ENCODE measurements around the gene ZNF804B.

ZNF804B gene

DNA sequence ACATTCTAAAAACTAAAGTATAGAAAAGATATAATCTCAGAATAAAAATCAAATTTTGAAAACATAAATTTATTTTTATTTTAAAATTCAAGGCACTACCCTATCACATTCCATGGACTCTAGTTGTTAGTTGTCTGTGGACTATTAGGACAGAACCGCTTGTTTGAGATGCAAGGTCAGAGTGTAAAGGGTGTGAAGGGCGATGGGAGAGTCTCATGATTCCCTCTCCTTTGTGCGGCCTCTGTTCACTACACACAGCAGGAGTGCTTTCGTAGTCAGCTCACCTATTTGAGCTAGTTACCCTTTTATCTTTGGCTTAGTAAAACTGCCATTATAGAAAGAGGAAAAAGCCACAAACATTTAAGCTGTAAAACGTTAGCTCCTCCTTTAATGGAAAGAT, 225.8 kb downstream of the ZNF804B start:
- DNase-seq, result no peak

DNA sequence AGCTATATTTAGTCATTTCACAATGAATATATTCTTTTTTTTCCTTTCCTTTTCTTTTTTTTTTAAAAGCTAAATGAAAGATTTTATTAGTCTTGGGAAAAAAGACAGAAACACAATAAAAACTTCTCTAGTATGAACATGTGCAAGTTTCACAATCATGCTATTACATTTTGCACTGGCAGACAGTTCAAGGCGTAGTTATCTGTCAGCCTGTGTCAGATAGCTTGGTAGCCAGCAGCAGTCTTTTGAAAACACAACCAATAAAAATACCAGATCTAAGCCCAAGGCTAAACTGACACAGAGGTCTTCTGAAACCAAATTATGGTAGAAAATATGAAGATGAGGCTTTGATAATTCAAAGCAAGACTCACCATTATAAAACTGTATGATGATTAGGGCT, 241.8 kb downstream of the ZNF804B start:
- DNase-seq, result no peak

DNA sequence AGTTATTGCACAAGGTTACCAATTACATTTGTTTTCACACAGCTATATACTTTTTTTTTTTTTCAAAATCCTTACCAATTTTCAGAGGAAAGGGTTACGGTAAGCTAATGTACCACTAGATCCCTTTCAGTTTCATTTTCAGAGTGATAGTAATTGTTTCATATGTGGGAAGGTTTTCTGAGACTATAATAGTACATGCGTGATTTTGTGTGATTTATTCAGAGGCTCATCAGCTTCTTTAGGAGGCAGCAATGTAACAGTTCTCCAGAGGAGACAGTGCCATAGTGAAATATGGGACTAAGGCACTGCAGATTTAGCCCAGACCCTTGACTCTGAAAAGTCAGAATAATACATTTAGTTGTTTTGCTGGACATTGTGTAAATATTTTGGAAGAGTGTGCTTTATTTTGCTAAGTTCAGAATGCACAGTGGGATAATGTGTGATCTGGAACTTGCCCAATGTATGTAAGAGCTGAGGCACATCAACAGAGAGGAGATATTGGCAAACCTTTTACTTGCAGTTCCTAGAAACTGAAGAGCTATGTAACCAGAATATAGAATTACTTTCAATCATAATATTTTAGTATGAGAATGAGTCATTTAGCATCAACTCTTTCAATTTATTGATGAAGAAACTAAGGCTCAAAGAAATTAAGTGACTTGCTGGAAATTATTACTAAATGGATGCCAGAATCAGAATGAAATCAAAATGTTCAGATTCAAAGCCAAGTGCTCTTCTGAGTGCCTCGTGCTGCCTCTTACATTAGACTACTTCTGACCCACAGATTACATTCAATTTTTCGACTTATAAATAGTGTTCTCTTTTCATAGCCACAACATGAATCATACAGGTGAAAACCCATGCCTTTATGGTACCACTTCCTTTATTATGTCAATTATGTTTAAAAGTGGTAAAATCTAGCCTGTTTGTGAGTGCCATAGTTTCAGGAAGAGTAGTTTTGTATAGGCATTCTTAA, 243.8 kb downstream of the ZNF804B start:
- no peak for DNase-seq

DNA sequence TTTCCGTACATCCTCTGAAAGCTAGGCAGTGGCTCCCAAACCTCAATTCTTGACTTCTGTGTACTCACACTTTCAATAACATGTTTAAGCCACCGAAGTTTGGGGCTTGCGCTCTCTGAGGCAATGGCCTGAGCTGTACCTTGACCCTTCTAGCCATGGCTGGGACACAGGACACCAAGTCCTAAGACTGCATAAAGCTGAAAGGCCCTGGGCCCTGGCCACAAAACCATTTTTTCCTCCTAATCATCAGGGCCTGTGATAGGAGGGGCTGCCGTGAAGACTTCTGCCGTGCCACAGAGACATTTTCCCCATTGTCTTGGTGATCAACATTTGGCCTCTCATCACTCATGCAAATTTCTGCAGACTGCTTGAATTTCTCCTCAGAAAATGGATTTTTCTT, 252.5 kb downstream of the ZNF804B start:
- DNase-seq, result no peak

DNA sequence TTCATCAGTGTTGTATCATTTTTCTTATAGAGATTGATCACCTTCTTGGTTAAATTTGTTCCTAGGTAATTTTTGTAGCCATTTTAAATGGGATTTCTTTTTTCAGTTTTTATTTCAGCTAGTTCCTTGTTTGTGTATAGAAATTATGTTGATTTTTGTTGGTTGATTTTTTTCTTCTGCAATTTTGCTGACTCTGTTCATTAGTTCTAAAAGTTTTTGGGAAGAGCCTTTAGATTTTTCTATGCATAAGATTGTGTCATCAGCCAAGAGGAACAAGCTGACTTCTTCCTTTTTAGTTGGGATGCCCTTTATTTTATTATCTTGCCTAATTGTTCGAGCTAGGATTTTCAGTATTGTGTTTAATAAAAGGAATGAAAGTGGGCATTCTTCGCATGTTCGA, 258.2 kb downstream of the ZNF804B start:
- DNase-seq, result no peak

DNA sequence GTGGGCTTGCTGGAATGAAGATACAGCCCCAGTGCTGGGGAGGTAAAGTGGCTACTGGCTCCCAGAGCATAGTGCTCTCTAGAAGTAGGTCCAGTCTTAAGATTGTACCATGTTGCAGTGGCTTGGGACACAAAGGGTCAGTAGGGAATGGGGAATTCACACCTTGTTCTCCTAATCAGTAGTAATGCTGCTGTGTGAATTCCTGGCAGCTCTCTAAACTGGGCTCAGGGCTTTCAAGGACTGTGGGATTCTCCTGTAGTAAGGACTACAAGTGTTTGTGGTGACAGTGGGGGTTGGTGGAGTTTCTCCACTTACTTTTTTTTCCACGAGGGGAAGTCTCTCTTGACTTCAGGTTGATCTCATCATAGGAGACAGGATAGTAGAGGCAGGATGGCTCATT, 262.2 kb downstream of the ZNF804B start:
- DNase-seq, result no peak

DNA sequence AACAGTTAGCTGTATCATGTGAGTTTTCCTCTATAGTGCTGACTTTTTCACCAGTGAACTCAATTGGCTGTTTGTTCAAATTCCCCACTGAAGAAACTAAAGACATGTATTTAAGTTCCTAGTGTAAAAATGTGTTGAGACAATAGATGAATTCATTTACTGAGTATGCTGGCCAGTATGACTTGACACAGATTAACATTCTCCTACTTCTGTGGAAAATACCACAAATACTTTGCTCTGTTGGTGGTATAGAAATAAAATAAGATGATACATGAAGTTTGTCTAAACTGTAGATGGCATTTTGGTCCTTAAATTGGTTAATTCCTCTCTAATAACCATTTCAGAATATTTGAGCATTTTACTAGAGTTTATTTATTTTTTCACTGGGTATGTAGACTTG, 263.7 kb downstream of the ZNF804B start:
- no peak for DNase-seq

DNA sequence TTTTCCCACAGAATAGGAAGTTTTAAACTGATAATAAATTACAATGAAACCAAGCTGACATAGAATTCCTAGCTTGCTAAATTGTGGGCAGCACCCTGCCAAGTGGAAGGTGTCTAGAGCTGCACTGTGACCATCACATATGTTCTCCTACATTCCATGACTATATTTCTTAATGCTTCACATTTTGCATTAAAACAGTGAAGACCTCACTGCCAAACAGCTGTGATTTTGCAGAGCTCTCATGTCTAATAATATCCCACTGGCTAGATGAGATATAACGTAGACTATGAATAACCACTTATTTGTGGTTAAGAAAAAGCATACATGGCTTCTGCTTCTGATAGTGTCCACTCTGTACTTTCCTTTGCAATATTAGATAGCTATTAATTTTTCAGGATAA, 264.4 kb downstream of the ZNF804B start:
- DNase-seq, result no peak

DNA sequence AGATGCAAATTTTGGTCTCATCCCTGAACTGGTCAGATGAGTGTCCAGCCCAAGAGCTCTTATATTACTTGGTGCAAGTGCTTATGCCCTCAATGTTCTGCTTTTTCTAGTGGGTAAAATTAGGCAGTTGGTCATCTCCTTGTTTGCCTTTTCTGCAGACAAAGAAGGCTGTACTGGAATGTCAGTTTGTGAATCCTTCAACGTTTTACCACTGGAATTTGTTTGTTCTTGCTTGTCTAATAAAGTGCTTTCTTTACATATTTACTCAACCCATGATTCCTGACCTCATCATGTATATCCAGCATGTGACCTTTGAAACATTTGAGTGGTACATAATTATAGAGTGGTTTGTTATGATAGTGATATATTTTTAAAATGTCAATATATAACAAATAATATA, 268.3 kb downstream of the ZNF804B start:
- no peak for DNase-seq

DNA sequence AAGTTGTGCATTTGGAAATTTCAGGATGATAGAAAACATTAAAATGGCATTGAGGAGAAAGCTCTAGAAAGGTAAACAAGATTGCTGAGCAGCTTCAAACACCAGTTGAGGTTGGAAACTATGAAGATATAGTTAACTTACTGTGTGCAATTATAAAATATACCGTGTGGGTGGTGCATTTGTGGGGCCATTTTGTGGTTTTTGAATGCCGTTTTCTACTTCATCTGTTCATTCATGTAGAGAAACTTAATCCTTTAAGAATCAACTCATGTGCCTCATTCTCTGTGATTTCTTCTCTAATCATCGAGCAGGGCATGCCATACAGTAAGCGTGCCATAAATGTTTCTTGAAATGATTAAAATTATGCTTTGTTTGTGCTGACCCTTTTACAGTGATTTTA, 268.8 kb downstream of the ZNF804B start:
- no peak for DNase-seq

DNA sequence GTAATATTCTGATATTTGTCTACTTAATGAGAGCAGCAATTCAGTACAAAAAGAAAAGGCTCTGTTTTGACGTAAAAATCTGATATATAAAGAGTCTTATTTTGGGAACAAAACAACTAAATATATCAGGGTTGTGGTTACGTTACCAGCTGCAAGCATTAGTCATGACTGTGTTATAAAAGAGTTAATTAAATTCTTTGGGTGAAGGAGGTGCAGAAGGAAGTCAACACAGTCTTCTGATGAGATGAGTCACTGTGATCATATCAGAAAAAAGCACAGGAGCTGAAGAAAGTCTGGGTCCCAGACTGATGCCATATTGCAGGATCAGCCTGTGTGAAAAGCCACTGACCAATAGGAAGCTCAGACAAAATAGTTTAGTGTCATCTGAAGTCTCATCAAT, 270.4 kb downstream of the ZNF804B start:
- no peak for DNase-seq

DNA sequence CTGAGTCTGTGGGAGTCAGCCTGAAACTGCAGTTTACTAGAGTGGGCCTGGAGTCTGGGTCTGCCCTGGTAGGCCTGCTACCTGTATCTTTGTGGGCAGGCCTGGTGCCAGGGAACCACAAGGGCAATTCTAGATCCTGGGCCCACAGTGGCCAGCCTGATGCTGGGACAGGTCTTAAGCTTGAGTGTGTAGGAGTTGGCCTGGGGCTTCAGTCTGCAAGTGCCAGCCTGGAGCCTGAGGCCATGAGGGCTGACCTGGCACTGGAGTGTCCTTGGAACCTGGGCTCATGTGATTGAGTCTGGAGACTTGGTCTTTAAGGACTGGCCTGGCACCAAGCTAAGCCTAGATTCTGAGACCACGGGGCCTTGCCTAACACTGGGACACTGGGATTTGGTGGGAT, 281.7 kb downstream of the ZNF804B start:
- DNase-seq, result no peak

DNA sequence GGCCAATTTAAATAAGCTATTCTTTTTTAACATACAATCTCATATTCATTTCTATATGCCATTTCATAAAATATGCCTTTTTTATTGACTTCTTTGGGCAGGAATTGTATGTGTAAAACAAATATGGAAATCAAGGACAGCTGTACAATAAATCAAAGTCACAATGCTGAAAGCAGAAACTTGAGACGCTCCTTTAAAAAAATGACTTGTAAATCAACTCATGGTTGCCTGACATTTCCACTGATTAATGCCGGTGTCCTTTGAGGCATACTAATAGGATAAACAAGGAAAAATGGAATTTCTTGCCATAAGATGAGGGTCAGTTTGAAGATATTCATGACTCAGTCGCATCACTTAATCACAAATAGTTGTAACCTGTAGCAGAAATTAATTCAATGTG, 283.4 kb downstream of the ZNF804B start:
- no peak for DNase-seq

DNA sequence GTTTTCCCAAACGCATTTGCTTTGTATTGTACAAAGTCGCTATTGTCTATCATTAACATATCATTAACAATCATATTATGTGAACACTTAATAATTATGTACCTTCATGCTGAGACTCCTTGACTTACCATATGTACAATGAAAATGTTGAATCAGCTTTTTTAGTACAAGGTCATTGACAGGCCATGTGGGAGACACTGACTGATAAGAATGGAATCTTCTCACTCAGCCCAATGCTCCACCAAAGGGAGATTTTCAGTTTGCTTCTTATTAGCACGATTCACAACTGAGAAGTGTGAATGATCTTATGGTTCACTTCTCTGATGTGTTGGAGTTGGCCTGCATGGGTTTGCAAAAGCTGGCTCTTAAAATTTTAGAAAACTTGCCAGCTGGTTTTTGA, 289.5 kb downstream of the ZNF804B start:
- no peak for DNase-seq

DNA sequence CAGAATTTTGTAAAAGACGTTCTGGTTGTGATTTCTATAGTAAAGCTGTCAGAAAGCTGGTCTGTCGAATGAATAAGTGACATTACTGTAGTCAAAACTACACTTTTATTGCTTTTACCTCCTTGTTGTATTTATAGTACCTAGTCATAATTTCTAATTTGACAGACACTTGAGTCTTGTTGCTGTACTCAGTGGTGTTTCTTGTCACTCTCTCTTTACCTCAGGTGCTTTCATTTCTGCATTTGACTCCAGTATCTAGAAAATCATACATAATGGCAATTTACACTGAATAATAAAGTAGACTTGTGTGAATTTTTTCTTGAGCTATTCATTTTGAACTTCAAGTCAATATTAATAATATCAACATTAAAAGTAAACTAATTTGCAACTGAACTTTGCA, 293.6 kb downstream of the ZNF804B start:
- no peak for DNase-seq

DNA sequence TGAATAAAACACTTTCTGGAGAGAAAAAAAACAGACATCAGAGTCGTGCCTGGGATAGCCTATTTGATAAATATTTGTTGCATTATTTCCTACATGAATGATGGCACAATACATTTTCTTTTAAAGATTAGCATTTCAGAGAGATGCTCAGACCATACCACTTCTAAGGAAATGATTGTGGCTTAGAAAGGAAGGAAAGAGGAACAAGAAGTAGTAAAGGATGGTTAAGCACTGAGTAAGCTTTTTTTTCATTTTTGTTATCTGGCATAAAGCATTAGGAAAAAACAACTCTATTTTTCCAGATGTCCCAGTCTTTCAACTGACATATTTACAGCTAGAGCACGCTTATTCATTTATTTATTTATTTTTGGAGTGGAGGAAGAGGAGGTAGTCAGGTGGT, 294.9 kb downstream of the ZNF804B start:
- no peak for DNase-seq

DNA sequence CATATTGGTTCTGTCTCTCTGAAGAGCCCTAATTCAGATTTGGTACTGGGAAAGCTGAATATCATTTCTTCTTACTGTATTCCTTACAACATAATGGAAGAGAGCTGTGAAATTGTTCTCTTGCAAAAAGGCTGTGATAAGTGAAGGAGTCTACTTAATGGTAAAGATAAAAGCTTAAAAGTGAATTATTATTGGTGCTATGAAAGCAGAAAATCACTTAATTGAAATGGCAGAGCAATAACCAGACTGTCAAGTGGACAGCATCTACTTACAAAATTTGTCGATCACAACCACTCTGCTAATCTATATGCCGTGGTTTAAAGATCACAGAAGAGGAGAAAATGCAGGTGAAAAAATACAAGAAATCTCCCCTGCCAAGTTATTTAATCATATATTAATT, 300.7 kb downstream of the ZNF804B start:
- no peak for DNase-seq

DNA sequence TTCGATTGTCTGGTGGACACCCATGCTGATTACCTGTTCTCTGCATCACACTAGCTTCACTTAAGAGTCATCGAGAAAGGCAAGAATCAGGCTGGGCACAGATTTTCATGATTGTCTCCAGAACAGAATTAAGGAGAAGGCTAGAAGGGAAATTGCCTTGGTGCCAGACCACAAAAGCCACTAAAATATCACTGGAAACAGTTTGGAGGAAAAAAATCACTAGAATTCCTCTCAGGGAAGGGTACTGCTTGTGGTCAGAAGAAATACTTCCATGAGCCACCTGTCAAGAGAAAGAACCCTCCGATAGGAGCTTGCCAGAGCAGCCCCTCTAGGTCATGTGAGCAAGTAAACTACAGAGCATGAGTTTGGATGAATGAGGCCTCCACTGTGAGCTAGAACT, 305.3 kb downstream of the ZNF804B start:
- DNase-seq, result no peak

DNA sequence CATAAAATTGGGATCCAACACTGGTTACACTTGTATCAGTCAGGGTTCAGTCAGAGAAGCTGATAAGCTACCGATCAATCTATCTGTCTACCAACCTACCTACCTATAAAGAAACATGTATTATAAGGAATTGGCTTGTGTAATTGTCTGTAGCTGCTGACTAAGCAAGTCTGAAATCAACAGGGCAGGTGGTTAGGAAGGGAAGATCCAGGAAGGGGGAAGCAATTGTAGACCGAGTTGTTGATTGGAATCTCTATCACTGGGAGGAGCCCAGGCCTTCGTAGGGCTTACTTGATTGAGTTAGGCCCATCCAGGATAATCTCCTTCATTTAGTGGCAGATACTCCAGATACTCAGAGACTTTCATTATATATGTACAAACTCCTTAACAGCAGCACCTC, 307.5 kb downstream of the ZNF804B start:
- DNase-seq, result no peak

DNA sequence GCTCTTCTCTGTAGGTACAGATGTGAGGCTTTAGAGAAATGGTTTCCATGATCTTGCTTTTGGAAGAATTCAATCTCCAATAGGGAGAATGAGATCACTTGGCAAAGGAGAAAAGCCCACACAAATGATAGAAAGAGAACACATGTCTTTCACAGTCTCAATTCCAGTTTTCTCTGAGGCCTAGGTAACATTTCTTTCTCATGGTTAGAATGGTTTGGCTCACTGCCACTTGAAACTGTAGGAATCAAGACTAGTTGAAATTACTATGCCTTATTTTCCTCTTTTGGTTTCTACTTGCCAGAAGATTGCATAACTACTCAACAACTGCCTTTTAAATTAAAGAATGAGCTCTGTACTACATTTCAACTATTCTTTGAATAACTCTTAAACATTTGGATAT, 312.6 kb downstream of the ZNF804B start:
- no peak for DNase-seq

DNA sequence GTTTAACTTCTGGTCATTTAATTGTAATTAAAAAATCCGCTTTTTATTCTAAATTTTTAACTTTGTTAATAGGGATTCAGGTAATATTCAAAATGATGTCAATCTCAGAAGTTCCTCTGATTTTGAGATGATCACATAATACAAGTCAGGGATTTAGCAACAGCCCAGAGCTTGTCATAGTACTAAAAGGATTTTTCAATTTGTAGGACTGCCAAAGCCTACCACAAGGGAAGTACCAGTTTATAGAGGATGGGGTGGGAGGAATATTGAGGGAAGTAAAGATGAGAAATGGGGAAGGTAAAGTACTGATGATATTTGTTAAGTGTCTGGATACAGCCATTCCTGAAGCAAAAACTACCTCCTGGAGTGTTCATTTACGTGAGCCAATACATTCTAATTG, 314.3 kb downstream of the ZNF804B start:
- no peak for DNase-seq

DNA sequence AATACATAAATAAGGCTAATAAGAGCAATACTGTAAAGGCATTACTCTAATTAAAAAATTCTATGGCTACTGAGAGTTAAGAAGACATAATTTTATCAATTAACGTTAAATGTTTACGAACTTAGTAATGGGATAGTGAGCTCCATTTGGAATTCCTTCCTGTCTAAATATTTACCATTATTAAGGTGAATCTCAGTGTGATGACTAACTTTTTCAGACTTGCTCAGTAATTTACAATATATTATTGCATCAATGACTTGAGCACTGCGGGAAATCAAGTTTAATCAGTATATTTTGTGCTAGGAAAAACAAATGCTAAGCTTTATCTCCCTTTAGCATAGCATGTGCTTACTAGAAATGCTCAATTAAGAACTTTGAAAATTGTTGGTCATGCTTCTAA, 318.5 kb downstream of the ZNF804B start:
- no peak for DNase-seq

DNA sequence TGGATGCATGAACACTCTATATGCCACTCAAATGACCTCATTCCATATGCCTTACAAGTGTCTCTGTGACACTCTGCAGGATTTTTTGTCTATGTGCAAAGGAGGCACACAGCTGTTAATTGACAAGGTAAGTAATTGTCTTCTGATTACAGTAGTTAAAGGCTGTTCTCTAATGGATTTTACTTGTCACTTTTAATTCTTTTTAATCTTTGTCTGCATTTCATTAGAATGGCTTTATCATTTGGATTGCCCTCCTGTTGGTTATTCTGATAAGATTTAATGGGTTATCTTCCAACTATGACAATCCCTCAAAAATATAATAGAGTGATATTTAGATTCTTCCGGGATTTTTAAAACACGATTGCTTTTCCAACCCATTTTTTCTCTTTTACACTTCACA, 326.1 kb downstream of the ZNF804B start:
- no peak for DNase-seq

DNA sequence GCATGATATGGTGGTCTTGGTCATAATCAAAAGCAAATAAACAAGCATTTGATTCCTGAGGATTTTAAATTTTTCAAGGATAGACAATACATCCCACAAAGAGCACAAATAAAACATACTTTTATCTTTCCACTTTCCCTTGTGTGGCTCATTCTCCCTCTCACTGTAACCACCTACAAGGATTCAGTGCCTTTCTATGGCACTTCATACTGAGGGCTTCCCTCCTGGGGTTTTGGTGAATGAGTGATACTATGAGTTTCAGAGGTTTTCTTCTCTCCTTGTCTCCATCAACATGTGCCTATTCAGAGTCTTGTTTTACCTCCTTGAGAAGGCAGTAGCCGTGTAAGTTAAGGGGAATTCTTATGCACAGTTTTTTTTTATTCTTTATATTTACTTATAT, 332.1 kb downstream of the ZNF804B start:
- DNase-seq, result no peak

DNA sequence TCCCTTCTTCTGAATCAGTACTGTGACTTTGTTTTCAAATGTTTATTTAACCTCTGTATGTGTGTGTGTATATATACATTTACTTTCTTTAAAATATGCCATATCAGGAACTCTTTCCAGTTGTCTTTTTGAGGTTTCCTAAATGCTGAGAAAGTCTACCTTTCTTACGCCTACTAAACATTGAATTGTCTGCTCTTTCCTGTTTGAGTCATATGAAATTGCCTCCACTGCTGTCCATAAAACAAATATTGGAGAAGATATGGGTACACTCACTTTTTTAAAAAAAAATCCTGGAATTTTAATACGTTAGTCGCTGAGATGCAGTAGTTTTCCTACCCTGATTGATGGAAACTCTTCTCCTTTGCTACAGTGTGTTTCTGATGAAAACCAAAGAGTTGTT, 334.8 kb downstream of the ZNF804B start:
- DNase-seq, result no peak
